Activated CD4-positive, alpha-beta T cell treated with anti-CD3 and anti-CD28 coated beads, Interleukin-2, amount 50 U/mL, for 48 hours (primary cell): ENCODE data around the gene SIGLEC14.
A peak's percentile ranks its signal among the peaks of the same experiment; 100 is the strongest.
"Not testable (repeated sequence)": the region's sequence is repeated elsewhere in the genome, so short reads cannot be mapped to it uniquely, and the experiment has no call there.

Experiments used
- DNase-seq, 2 experiments: peaks; one replicate each; pipeline ENCODE4 v3.0.0-alpha.2; 2020

The SIGLEC14 gene

GRCh38 chr19:51668216-51668615, 21.6 kb upstream of the SIGLEC14 start:
- no peak for DNase-seq

- no peak for DNase-seq
These were observed 18.4 kb upstream of the SIGLEC14 start for GRCh38 chr19:51664997-51665396.

GRCh38 chr19:51664131-51664530, 17.5 kb upstream of the SIGLEC14 start:
- DNase-seq = no peak

- no peak for DNase-seq
These were observed 17.0 kb upstream of the SIGLEC14 start for GRCh38 chr19:51663650-51664049.

- DNase-seq = peak; percentile 67 to 70
These were observed 14.5 kb upstream of the SIGLEC14 start for GRCh38 chr19:51660975-51661600.

GRCh38 chr19:51654783-51655182, 8.2 kb upstream of the SIGLEC14 start:
- DNase-seq = no peak

GRCh38 chr19:51653162-51653561, 6.5 kb upstream of the SIGLEC14 start:
- DNase-seq = no peak

- no peak for DNase-seq
These were observed 5.6 kb upstream of the SIGLEC14 start for GRCh38 chr19:51652266-51652665.

GRCh38 chr19:51651216-51651846, 4.7 kb upstream of the SIGLEC14 start:
- DNase-seq = no peak

- no peak for DNase-seq
These were observed 693 bp upstream of the SIGLEC14 start for GRCh38 chr19:51647318-51647717.

- DNase-seq = no peak
These were observed 1.9 kb downstream of the SIGLEC14 start for GRCh38 chr19:51644636-51645271.

GRCh38 chr19:51641648-51642047, 5.0 kb downstream of the SIGLEC14 start:
- DNase-seq = no peak

GRCh38 chr19:51640386-51640785, 6.2 kb downstream of the SIGLEC14 start:
- DNase-seq = no peak

- no peak for DNase-seq
These were observed 6.7 kb downstream of the SIGLEC14 start for GRCh38 chr19:51639916-51640315.

- DNase-seq = no peak
These were observed 9.2 kb downstream of the SIGLEC14 start for GRCh38 chr19:51637362-51637978.

GRCh38 chr19:51632126-51632525, 14.5 kb downstream of the SIGLEC14 start:
- DNase-seq = no peak

- not testable (repeated sequence) for DNase-seq
These were observed 16.3 kb downstream of the SIGLEC14 start, which contains the start of gene SIGLEC5 for GRCh38 chr19:51630315-51630714. SIGLEC5 (minus strand) TSS chr19:51630401; CDS start chr19:51630335, 66 bp downstream.

GRCh38 chr19:51628153-51628939, 18.3 kb downstream of the SIGLEC14 start:
- DNase-seq = no peak

GRCh38 chr19:51627491-51628138, 19.0 kb downstream of the SIGLEC14 start:
- DNase-seq = no peak

- DNase-seq = no peak
These were observed 19.9 kb downstream of the SIGLEC14 start for GRCh38 chr19:51626675-51627074.

- DNase-seq = no peak
These were observed 25.4 kb downstream of the SIGLEC14 start for GRCh38 chr19:51621178-51621577.

GRCh38 chr19:51615991-51616390, 30.6 kb downstream of the SIGLEC14 start:
- DNase-seq = no peak
